H9 (cell line): ENCODE measurements around the gene CHST5. TPM values are rescaled to one million over a fixed set of nuclear protein-coding genes. Genes with fewer than 3 reads are reported as not detected.

Experiments
- DNase-seq: peaks from one replicate; pipeline ENCODE4 v3.0.0-alpha.2; 2017
- H2AFZ ChIP-seq: one replicate; pipeline ENCODE4 v1.6.1; 2013; ENCODE audit warnings: mild to moderate bottlenecking, low read length, control low read depth, moderate library complexity
- H2AK5ac ChIP-seq: 2 replicates; pipeline ENCODE4 v1.6.1; 2013; ENCODE audit warnings: low read length, control low read depth, mixed read lengths; ENCODE audit not compliant: insufficient read length
- H2BK120ac ChIP-seq: one replicate; pipeline ENCODE4 v1.6.1; 2013; ENCODE audit warnings: low read depth, mild to moderate bottlenecking, low read length, control low read depth, inconsistent platforms; ENCODE audit not compliant: poor library complexity, severe bottlenecking
- H2BK12ac ChIP-seq: 2 replicates; pipeline ENCODE4 v1.6.1; 2013; ENCODE audit warnings: low read length, control low read depth, mixed read lengths, low read depth; ENCODE audit not compliant: insufficient read length
- H2BK15ac ChIP-seq: 2 replicates; pipeline ENCODE4 v1.6.1; 2013; ENCODE audit warnings: low read depth, low read length, control low read depth
- H2BK20ac ChIP-seq: one replicate; pipeline ENCODE4 v1.6.1; 2013; ENCODE audit warnings: low read depth, mild to moderate bottlenecking, low read length, control low read depth, inconsistent platforms; ENCODE audit not compliant: poor library complexity, severe bottlenecking
- H2BK5ac ChIP-seq: 2 replicates; pipeline ENCODE4 v1.6.1; 2013; ENCODE audit warnings: low read length, control low read depth, mixed read lengths; ENCODE audit not compliant: insufficient read length
- H3K14ac ChIP-seq: 2 replicates; pipeline ENCODE4 v1.6.1; 2013; ENCODE audit warnings: low read length, control low read depth; ENCODE audit not compliant: insufficient read depth
- H3K18ac ChIP-seq: 2 replicates; pipeline ENCODE4 v1.6.1; 2013; ENCODE audit warnings: low read depth, mild to moderate bottlenecking, mixed read lengths, low read length, control low read depth; ENCODE audit not compliant: insufficient read length
- H3K23ac ChIP-seq: 2 replicates; pipeline ENCODE4 v1.6.1; 2013; ENCODE audit warnings: low read length, control low read depth, mixed read lengths, low read depth; ENCODE audit not compliant: insufficient read length
- H3K23me2 ChIP-seq: 2 replicates; pipeline ENCODE4 v1.6.1; 2013; ENCODE audit warnings: low read depth, mild to moderate bottlenecking, mixed read lengths, low read length, control low read depth; ENCODE audit not compliant: insufficient read length, poor library complexity, severe bottlenecking
- H3K27ac ChIP-seq: 2 replicates; pipeline ENCODE4 v1.5.1; 2013; ENCODE audit warnings: low read length, control low read depth, mixed read lengths, low read depth; ENCODE audit not compliant: insufficient read length
- H3K27me3 ChIP-seq: 2 replicates; pipeline ENCODE4 v1.6.1; 2013; ENCODE audit warnings: low read length, control low read depth, inconsistent platforms; ENCODE audit not compliant: insufficient read depth
- H3K4ac ChIP-seq: 2 replicates; pipeline ENCODE4 v1.6.1; 2013; ENCODE audit warnings: low read depth, mild to moderate bottlenecking, control low read depth, inconsistent platforms, low read length, moderate library complexity
- H3K4me1 ChIP-seq: 2 replicates; pipeline ENCODE4 v1.6.1; 2013; ENCODE audit warnings: low read length, control low read depth, inconsistent platforms; ENCODE audit not compliant: insufficient read depth
- H3K4me2 ChIP-seq: 2 replicates; pipeline ENCODE4 v1.6.1; 2013; ENCODE audit warnings: low read length, control low read depth, mixed read lengths; ENCODE audit not compliant: insufficient read length, insufficient read depth
- H3K56ac ChIP-seq: 2 replicates; pipeline ENCODE4 v1.6.1; 2013; ENCODE audit warnings: low read depth, mild to moderate bottlenecking, mixed read lengths, low read length, control low read depth; ENCODE audit not compliant: insufficient read length
- H3K79me1 ChIP-seq: 2 replicates; pipeline ENCODE4 v1.6.1; 2013; ENCODE audit warnings: low read depth, mild to moderate bottlenecking, moderate library complexity, low read length, control low read depth, inconsistent platforms; ENCODE audit not compliant: insufficient read depth, poor library complexity, severe bottlenecking
- H3K79me2 ChIP-seq: 2 replicates; pipeline ENCODE4 v1.6.1; 2013; ENCODE audit warnings: low read length, control low read depth, inconsistent platforms; ENCODE audit not compliant: insufficient read depth
- H3K9ac ChIP-seq: 2 replicates; pipeline ENCODE4 v1.6.1; 2013; ENCODE audit warnings: low read length, control low read depth, mixed read lengths; ENCODE audit not compliant: insufficient read length; ENCODE audit errors: extremely low read depth
- H3K9me3 ChIP-seq: one replicate; pipeline ENCODE4 v1.6.1; 2013; ENCODE audit warnings: low read depth, low read length, inconsistent platforms; ENCODE audit not compliant: control insufficient read depth
- H3T11ph ChIP-seq: one replicate; pipeline ENCODE4 v1.6.1; 2013; ENCODE audit warnings: mild to moderate bottlenecking, low read length, control low read depth, inconsistent platforms
- H4K20me1 ChIP-seq: one replicate; pipeline ENCODE4 v1.6.1; 2013; ENCODE audit not compliant: control insufficient read depth, insufficient read length, insufficient read depth
- H4K5ac ChIP-seq: 2 replicates; pipeline ENCODE4 v1.6.1; 2013; ENCODE audit warnings: low read depth, mild to moderate bottlenecking, mixed read lengths, low read length, control low read depth; ENCODE audit not compliant: insufficient read length
- H4K8ac ChIP-seq: replicated peaks from 2 replicates; pipeline ENCODE4 v1.6.1; 2013; ENCODE audit warnings: low read length, control low read depth, mixed read lengths, low read depth; ENCODE audit not compliant: insufficient read length
- H4K91ac ChIP-seq: 2 replicates; pipeline ENCODE4 v1.6.1; 2013; ENCODE audit warnings: low read depth, mild to moderate bottlenecking, moderate library complexity, mixed read lengths, low read length, control low read depth; ENCODE audit not compliant: insufficient read length
- H3K27ac Mint-ChIP-seq, 3 experiments: 2 replicates in 2 of 3; 3 replicates in 1 of 3; pipeline ENCODE4 v1.8.0; 2020 to 2021; ENCODE audit warnings: mixed read lengths in 3 of 3, mild to moderate bottlenecking in 1 of 3, moderate library complexity in 1 of 3
- H3K27me3 Mint-ChIP-seq: 2 replicates; pipeline ENCODE4 v1.8.0; 2021; ENCODE audit warnings: low read depth, mild to moderate bottlenecking, moderate library complexity, mixed read lengths
- H3K36me3 Mint-ChIP-seq, 3 experiments: 2 replicates in 2 of 3; 3 replicates in 1 of 3; pipeline ENCODE4 v1.8.0; 2020 to 2021; ENCODE audit warnings: low read depth in 3 of 3, mixed read lengths in 3 of 3; ENCODE audit not compliant: insufficient read depth in 1 of 3
- H3K4me1 Mint-ChIP-seq, 2 experiments: 2 replicates each; pipeline ENCODE4 v1.8.0; 2020; ENCODE audit warnings: mixed read lengths in 2 of 2
- H3K4me3 Mint-ChIP-seq, 2 experiments: 2 replicates in 1 of 2; 3 replicates in 1 of 2; pipeline ENCODE4 v1.8.0; 2020 to 2021; ENCODE audit warnings: mild to moderate bottlenecking in 2 of 2, mixed read lengths in 2 of 2, moderate library complexity in 1 of 2
- H3K9me3 Mint-ChIP-seq, 2 experiments: 2 replicates in 1 of 2; 3 replicates in 1 of 2; pipeline ENCODE4 v1.8.0; 2020; ENCODE audit warnings: mild to moderate bottlenecking in 2 of 2, mixed read lengths in 2 of 2, moderate library complexity in 1 of 2
- WGBS: extraction: QIAGEN DNeasy Blood & Tissue Kit; methylation state at CpG from one replicate; pipeline ENCODE4 v1.1.7; 2013; ENCODE audit warnings: missing lambda C conversion rate, low lambda C conversion rate, mixed read lengths; ENCODE audit not compliant: insufficient read length; ENCODE audit errors: extremely low coverage; 5-methylcytosine and 5-hydroxymethylcytosine counted together
- total RNA-seq: library from RNA; stranded (reverse); gene quantifications from 2 replicates; pipeline ENCODE4 v1.2.1, GENCODE V29; 2021
- TF ChIP-seq, protein P1 (sequence below): fragments of 200-600 bp; sonication (generic); conservative IDR thresholded peaks from 3 replicates; pipeline ENCODE4 v1.8.0; 2021; ENCODE audit warnings: antibody characterized with exemption, mild to moderate bottlenecking

The CHST5 gene
- total RNA-seq, 1 experiment from 2014 or later = not detected

- peaks cover 17 to 65% (median 52%) of the 10 kb centered on the region in 3 experiments for H3K36me3 Mint-ChIP-seq
- H3K4me1 Mint-ChIP-seq = peaks cover 8 to 11% of the 10 kb centered on the region in 2 experiments
Observed at GRCh38 chr16:75570396-75571065, 34.6 kb upstream of the CHST5 start.

More at GRCh38 chr16:75570396-75571065, 34.6 kb upstream of the CHST5 start:
- Mint-ChIP-seq H3K4me3 (no peak overlapping the region), H3K27ac (no peak overlapping the region), H3K27me3 (no peaks in the 10 kb centered on the region), H3K9me3 (no peaks in the 10 kb centered on the region)
- TF ChIP-seq, protein P1, sequence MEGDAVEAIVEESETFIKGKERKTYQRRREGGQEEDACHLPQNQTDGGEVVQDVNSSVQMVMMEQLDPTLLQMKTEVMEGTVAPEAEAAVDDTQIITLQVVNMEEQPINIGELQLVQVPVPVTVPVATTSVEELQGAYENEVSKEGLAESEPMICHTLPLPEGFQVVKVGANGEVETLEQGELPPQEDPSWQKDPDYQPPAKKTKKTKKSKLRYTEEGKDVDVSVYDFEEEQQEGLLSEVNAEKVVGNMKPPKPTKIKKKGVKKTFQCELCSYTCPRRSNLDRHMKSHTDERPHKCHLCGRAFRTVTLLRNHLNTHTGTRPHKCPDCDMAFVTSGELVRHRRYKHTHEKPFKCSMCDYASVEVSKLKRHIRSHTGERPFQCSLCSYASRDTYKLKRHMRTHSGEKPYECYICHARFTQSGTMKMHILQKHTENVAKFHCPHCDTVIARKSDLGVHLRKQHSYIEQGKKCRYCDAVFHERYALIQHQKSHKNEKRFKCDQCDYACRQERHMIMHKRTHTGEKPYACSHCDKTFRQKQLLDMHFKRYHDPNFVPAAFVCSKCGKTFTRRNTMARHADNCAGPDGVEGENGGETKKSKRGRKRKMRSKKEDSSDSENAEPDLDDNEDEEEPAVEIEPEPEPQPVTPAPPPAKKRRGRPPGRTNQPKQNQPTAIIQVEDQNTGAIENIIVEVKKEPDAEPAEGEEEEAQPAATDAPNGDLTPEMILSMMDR = no peak
- Histone ChIP-seq H3K4ac (no peak overlapping the region), H3K56ac (no peak overlapping the region), H2BK120ac (no peak overlapping the region), H3K23ac (no peak overlapping the region), H3K23me2 (peaks cover 11% of the 10 kb centered on the region), H2BK5ac (no peak overlapping the region), H4K5ac (no peak overlapping the region), H4K20me1 (no peaks in the 10 kb centered on the region), H3K79me2 (no peaks in the 10 kb centered on the region; the same call in 1 of the 2 replicates), H3K4me1 (peaks cover 2% of the 10 kb centered on the region; the same call in 1 of the 2 replicates), H3K9me3 (no peaks in the 10 kb centered on the region), H2AFZ (no peak overlapping the region), H2AK5ac (no peak overlapping the region), H3K27ac (no peak overlapping the region), H3K27me3 (no peaks in the 10 kb centered on the region), H2BK12ac (no peak overlapping the region), H2BK20ac (no peak overlapping the region), H3K4me2 (no peak overlapping the region), H2BK15ac (no peak overlapping the region), H3K79me1 (no peaks in the 10 kb centered on the region), H3K18ac (no peak overlapping the region), H4K8ac (no peak overlapping the region), H3K9ac (no peak overlapping the region), H3T11ph (no peak overlapping the region), H3K14ac (no peak overlapping the region), H4K91ac (no peak overlapping the region)
- no CpG with 5 or more reads among the region's 5 CpGs for WGBS
- DNase-seq = no peak
